ENCODE measurements around the gene TM9SF4.

Gene TM9SF4

GRCh38 chr20:32091888-32092346 is 17.6 kb upstream of the TM9SF4 start:
- TF ChIP-seq FOXP2 (optimal IDR thresholded peaks at IDR 0.05; ENCODE audit: borderline replicate concordance, extremely low read depth, extremely low read length, insufficient read depth) (no peak), TAF1 (IDR thresholded peaks at IDR 0.05; ENCODE audit: borderline replicate concordance, insufficient read depth, low read length) (no peak), POLR2AphosphoS5 (IDR thresholded peaks at IDR 0.05; ENCODE audit: low read depth, low read length) (no peak), SIN3A (IDR thresholded peaks at IDR 0.05; ENCODE audit: borderline replicate concordance, insufficient read depth, low read length) (no peak)
- TF ChIP-seq, protein P1, sequence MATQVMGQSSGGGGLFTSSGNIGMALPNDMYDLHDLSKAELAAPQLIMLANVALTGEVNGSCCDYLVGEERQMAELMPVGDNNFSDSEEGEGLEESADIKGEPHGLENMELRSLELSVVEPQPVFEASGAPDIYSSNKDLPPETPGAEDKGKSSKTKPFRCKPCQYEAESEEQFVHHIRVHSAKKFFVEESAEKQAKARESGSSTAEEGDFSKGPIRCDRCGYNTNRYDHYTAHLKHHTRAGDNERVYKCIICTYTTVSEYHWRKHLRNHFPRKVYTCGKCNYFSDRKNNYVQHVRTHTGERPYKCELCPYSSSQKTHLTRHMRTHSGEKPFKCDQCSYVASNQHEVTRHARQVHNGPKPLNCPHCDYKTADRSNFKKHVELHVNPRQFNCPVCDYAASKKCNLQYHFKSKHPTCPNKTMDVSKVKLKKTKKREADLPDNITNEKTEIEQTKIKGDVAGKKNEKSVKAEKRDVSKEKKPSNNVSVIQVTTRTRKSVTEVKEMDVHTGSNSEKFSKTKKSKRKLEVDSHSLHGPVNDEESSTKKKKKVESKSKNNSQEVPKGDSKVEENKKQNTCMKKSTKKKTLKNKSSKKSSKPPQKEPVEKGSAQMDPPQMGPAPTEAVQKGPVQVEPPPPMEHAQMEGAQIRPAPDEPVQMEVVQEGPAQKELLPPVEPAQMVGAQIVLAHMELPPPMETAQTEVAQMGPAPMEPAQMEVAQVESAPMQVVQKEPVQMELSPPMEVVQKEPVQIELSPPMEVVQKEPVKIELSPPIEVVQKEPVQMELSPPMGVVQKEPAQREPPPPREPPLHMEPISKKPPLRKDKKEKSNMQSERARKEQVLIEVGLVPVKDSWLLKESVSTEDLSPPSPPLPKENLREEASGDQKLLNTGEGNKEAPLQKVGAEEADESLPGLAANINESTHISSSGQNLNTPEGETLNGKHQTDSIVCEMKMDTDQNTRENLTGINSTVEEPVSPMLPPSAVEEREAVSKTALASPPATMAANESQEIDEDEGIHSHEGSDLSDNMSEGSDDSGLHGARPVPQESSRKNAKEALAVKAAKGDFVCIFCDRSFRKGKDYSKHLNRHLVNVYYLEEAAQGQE (IDR thresholded peaks at IDR 0.05; ENCODE audit: insufficient read depth in 1 of 2, low read depth in 2 of 2, low read length in 2 of 2): no peak

DNA sequence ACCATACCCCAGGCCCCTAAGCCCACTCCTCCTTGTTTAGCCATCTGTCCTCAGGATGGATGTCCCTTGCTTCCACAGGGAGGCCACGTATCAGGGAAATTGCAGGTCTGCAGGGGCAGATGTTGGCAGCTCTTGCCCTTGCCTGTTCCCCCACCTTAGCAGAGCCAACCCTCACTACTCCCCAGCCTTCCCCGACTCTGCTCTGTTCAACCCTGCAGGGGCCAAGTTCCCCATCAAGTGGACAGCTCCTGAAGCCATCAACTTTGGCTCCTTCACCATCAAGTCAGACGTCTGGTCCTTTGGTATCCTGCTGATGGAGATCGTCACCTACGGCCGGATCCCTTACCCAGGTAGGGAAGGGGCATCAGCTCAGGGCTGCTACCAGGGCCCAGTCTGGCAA is 10.7 kb upstream of the TM9SF4 start:
- TF ChIP-seq POLR2AphosphoS5 (IDR thresholded peaks at IDR 0.05; ENCODE audit: low read depth, low read length): no peak
- TF ChIP-seq, protein P1 (IDR thresholded peaks at IDR 0.05; ENCODE audit: insufficient read depth in 1 of 2, low read depth in 2 of 2, low read length in 2 of 2): 0 out of 4 replicates have a peak, but pooled peaks of 1 of the 2 experiments have one; percentile 13

DNA sequence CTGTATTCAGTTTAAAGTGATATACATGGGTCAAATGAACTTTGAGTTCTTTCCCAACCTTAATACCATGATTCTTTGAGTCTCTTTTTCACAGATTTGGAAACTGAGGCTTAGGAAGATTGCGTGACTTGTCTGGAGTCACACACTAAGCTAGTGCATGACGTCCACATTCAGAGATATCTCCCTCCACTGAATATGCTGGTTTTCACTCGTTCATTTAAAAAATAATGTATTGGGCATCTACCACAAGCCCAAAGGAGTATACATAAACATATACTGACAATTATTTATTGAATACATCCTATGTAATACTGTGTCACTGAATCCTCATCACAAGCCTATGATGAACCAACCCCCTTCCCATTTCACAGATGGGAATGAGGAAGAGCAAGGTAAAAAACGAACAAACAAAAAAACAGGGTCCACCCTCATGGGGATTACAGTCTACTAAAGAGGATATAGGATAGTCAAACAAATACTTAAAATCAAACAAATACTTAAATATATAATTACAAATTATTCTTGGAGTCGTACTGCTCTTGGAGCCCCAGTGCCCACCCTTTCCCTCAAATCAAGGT is 611 bp upstream of the TM9SF4 start:
- TF ChIP-seq POLR2AphosphoS5 (IDR thresholded peaks at IDR 0.05; ENCODE audit: low read depth, low read length): no peak
- TF ChIP-seq, protein P1 (IDR thresholded peaks at IDR 0.05; ENCODE audit: insufficient read depth in 1 of 2, low read depth in 2 of 2, low read length in 2 of 2): no peak
- TF ChIP-seq SIN3A (IDR thresholded peaks at IDR 0.05; ENCODE audit: borderline replicate concordance, insufficient read depth, low read length): no peak
- no peak for TF ChIP-seq FOXP2 (optimal IDR thresholded peaks at IDR 0.05; ENCODE audit: borderline replicate concordance, extremely low read depth, extremely low read length, insufficient read depth)

GRCh38 chr20:32110173-32110704 is 725 bp downstream of the TM9SF4 start:
- TF ChIP-seq POLR2AphosphoS5 (IDR thresholded peaks at IDR 0.05; ENCODE audit: low read depth, low read length) (no peak), SIN3A (IDR thresholded peaks at IDR 0.05; ENCODE audit: borderline replicate concordance, insufficient read depth, low read length) (peak; percentile 45; the same call in 1 of the 2 replicates)

- TF ChIP-seq FOXP2 (optimal IDR thresholded peaks at IDR 0.05; ENCODE audit: borderline replicate concordance, extremely low read depth, extremely low read length, insufficient read depth): no peak
- no peak for TF ChIP-seq SIN3A (IDR thresholded peaks at IDR 0.05; ENCODE audit: borderline replicate concordance, insufficient read depth, low read length)
- no peak for TF ChIP-seq POLR2AphosphoS5 (IDR thresholded peaks at IDR 0.05; ENCODE audit: low read depth, low read length)
- TF ChIP-seq TAF1 (IDR thresholded peaks at IDR 0.05; ENCODE audit: borderline replicate concordance, insufficient read depth, low read length): no peak
- TF ChIP-seq, protein P1 (IDR thresholded peaks at IDR 0.05; ENCODE audit: insufficient read depth in 1 of 2, low read depth in 2 of 2, low read length in 2 of 2): no peak
Measured at GRCh38 chr20:32110727-32111126, 1.2 kb downstream of the TM9SF4 start.

Measured in PFSK-1 (cell line).